NAMALWA (cell line): Measurements from ENCODE around the gene CBS.
"Not testable (repeated sequence)": the region's sequence is repeated elsewhere in the genome, so short reads cannot be mapped to it uniquely, and the experiment has no call there.

Source experiments
- DNase-seq: peaks from one replicate; pipeline ENCODE4 v3.0.0-alpha.2; 2015; ENCODE audit warnings: low spot score

The CBS gene

GRCh38 chr21:43024439-43025136 lies 51.0 kb downstream of the CBS start:
- DNase-seq, result no peak

DNA sequence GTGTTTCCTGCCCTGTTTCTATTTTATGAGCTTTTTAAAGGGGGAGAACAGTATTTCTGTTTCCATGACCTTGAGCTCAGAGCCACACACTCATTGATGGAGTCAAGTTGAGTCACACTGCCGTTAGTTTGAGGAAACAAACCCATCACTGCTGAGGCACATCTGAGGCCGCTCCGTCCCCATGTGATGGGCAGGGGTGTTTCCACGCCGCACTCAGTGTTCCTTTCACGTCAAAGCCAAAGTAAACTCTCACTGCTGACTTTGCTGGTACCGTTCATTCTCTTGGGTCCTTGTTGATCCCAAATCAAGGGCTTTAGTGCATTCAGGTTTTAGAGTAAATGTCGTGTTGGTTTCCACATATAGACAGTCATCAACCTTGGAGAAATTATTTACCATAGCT lies 52.5 kb downstream of the CBS start:
- no peak for DNase-seq

DNA sequence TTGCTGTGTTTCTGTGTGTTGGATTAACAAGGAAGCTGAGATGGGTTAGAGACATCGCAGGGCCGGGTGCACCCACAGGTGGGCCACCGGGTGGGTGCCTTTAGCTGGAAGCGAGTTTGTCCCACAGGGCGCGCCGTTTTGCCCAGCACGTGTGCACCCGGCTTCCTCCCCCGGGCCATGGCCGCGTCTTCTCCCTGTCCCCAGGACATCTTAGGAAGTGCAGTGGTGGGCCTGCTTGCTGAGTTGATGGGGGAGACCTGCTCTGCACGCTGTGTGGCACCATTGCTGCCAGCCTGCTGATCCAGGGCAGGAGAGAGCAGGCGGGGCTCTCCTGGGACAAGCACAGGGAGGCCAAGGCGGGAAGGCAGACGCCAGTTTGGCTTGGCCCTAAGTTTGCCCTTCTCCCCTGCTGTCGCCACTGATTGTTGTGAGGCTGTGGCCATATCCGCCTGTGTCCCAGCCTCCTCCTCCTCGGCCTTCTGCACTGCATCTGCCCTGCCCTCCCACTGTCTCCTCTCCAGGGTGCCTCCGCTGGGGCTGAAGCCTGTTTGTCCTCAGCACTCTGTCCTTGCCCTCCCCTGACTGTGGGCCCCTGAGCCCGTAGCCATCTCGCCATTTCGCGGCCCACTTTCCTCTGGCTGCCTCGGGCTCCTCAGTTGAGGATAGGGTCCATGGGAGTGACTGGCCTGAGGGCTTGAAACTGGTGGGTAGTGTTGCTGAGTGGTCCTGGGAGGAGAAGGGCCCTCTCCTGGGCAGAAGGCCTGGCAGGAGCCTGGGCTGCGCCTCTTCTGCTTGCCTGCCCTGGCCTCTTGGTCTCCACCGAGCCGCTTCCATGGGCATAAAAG lies 53.7 kb downstream of the CBS start:
- no peak for DNase-seq

DNA sequence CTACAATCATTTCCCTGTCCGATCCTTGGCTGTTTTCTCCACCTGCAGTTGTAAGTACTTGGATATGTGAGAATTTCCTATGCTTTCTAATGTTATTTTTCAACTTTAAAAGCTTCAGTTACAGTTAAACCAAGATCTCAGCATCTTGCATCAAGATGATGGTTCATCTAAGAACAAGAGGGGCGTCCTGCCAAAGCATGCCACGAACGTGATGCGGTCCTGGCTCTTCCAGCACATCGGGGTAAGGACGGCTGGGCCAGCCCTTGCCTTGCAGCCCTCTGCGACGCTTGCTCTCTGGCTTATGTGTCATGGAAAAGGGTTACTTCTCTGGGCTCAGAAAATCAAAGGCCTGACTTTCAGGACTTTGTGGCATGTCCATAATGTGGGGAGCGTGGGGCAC lies 54.4 kb downstream of the CBS start:
- no peak for DNase-seq

GRCh38 chr21:43020771-43021170 lies 54.9 kb downstream of the CBS start:
- DNase-seq, result no peak

DNA sequence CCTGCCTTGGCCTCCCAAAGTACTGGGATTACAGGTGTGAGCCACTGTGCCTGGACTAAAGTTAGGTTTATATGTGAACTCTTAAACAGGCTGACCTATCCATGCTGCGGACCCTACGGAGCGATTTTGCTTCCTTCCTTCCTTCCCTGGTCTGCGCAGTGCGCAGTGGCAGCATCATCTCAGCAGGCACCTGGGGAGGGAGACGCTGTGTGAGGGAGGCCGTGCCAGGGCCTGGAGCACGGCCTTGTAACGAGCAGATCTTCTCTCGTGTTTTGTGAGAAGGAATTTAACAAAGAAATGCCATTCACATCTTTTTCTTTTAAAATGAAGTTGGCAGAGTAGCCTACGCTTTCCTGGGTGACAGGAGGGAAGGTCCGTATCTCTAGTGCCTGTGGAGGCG lies 55.5 kb downstream of the CBS start:
- DNase-seq, result no peak

DNA sequence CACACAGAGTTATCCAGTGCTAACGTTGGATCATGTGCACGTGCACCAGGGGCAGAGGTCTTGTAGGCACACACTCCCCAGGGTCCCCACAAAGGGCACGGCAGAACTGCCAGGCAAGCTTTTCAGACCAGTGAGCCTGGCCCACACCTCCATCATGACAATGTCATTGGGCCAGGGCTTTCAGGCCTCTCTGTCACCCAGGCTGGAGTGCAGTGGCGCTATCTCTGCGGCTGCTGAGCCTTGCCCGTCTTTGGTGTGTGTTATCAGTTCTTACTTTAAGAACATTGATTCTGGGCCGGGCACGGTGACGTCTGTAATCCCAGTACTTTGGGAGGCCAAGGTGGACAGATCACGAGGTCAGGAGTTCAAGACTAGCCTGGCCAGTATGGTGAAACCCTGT lies 57.1 kb downstream of the CBS start:
- no peak for DNase-seq

DNA sequence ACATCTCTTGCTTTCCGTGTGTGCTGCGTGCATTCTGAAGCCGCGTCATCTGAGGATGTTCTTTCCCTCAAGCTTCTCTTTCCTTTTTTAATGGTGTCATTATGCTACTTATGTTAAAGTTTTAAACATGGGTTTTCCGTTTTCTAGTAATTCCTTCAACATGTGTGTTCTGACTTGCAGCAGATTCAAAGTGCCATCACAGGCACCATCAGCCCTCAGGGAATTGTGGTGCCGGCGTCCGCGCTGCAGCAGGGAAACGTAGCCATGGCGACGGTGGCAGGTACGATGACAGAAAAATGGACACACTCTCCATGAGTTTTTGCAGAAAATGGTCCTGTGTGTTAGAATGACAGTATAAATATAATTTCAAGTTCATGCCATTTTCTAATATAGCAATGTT lies 58.9 kb downstream of the CBS start:
- DNase-seq, result no peak

DNA sequence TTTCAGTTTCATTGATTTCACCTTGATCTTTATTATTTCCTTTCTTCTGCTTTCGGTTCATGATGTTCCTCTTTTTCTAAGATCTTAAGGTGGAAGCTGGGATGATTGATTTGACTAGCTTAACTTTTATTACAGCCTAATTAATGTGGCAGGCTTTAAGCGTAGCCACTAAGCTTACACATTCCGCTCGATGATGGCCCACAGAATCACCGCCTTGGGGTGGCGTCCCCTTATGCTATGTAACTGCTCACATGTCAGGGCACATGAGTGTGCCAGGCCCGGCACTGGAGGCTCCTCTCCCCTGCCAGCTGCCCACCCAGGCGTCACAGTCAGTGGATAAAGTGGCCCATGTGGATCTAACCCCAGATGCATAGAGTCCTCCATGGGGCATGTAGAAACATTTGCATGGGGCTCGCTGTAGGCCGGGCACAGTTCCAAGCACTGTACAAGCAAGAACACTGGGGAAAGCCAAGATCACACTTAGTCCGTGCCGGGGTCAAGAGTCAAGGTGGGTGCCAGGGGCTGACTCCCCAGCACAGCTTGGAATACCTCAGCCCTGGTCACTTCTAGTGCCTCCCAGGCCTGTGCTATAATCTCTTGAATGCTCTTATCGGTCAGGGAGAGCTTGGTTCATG lies 59.6 kb downstream of the CBS start:
- no peak for DNase-seq

GRCh38 chr21:43012596-43012995 lies 63.0 kb downstream of the CBS start:
- DNase-seq, result no peak

GRCh38 chr21:43006874-43007208 lies 68.8 kb downstream of the CBS start:
- no peak for DNase-seq

GRCh38 chr21:43006051-43006873 lies 69.4 kb downstream of the CBS start:
- DNase-seq, result not testable (repeated sequence)

DNA sequence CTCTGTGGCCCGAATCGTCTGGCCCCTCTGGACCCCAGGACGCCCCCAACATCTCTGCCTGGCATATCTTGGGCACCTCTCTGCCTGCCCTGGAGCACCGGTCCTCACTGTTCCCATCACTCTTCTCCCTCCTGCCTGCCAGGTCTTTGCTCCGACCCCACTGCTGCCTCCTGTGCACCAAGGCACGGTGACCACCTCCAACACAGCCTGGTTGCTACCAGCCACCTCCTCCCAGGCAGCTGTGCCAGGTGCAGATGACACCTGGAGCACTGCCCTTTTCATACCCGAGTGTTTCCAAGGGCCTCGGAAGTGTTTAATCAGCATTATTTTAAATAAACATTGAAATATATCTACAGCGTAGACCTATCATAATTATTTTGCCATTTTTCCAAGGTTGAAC lies 70.0 kb downstream of the CBS start:
- DNase-seq, result no peak

GRCh38 chr21:43004926-43005325 lies 70.7 kb downstream of the CBS start:
- DNase-seq, result no peak
